ENCODE results near the gene SIK3.

SIK3 gene

DNA sequence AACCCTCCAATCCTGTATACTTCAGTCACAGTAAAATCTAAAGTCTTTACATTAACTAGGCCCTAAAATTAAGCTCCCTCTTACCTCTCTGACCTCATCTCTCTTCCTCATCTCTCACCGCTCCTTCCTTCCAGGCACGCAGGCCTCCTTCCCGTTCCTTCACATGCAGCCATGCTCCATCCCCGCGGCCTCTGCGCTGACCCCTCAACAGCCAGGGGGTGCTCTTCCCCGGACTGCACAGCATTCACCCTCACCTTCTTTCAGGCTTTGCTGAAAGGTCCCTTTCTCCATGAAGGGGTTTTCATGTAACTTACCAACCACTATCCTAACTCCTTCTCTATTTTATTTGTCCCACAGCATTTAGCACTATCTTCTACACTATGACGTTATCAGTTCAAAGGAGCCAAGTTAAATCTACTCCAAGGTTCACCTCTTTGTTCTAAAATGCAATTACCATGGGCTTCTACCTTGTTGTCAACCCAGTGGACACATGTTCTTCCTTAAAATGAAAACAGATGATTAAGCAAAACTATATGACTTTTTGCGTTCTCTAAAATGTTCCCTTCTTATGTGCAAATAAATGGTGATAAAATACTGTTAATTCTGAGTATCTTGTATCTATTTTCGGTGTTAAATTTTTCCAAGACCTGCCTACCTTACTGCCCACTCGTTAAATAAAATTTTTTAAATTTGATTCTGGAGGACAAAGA lies 203.0 kb downstream of the SIK3 start:
- DNase-seq (ENCODE audit: low read depth), result no peak

DNA sequence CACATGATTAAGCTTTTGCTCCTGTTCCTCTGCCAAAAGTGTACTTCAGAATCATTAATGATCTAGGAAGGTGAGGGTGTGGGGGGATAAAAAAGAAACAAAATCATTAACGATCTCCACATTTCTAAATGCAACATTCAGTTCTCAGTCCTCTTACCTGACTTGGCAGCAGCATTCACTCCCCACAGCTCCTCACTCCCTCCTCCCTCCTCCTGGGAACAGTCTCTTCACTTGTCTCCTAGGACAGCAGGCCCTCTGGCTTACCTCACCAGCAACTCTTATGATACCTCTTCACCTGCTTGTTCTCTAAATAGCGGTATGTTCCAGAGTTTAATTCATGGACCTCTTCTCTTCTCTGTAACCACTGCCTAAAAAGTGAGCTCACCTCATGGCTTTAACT lies 204.3 kb downstream of the SIK3 start:
- DNase-seq (ENCODE audit: low read depth), result no peak

DNA sequence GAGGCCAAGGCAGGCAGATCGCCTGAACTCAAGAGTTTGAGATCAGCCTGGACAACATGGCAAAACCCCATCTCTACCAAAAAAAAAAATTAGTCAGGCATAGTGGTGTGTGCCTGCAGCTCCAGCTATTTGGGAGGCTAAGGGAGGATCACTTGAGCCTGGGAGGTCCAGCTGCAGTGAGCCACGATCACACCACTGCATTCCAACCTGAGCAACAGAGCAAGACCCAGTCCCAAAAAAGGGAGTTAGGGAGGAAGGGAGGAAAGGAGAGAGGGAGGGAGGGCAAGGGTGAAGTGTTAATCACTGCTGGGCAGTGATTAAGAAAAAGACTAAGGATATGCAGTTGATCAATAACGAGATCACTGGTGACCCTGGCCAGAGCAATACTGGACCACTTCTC lies 204.8 kb downstream of the SIK3 start:
- no peak for DNase-seq (ENCODE audit: low read depth)

DNA sequence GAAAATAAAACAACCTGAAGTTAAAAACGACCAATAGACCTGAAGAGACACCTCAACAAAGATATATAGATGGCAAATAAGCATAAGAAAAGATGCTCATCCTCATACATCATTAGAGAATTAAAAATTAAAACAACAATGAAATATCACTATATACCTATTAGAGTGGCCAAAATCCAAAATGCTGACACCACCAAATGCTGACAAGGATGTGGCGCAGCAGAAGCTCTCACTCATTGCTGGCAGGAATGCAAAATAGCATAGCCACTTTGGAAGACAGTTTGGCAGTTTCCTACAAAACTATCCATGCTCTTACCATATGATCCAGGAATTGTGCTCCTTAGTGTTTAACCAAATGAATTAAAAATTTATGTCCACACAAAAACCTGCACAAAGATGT lies 205.9 kb downstream of the SIK3 start:
- no peak for DNase-seq (ENCODE audit: low read depth)

DNA sequence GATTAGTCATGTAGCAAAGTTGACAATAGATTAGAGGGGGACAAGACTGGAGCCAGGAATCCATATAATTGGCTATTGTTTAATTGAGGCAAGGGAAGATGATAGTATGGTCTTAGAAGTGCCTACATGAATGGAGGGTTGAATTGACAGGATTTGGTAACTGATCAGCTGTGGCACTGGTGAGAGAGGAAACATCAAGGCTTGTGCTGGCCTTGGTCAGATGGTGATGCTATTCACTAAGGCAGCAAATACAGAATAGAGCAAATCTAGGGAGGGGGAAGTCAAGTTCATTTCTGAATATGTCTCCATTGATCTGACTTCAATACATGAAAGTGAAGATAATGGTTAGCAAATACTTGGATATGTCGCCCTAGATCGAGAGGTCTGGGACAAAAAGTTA lies 206.5 kb downstream of the SIK3 start:
- DNase-seq (ENCODE audit: low read depth), result no peak

DNA sequence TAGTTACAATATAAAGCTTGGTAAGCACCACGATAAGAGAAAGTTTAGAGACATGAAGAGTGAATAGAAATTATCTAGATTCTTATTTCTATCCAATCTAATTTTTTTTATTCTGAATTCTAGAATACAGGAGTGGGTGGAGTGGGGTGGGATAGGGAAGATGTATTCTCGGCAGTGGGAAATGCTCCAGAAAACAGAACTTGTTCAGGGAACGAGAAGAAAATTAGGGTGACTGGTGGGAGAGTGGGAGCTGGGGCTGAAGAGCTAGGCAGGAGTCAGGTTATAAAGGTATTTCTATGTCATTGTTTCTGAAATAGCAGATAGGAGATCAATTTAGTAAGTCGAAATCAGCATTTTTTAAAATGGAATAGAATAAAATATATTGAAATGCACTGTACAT lies 207.6 kb downstream of the SIK3 start:
- no peak for DNase-seq (ENCODE audit: low read depth)

DNA sequence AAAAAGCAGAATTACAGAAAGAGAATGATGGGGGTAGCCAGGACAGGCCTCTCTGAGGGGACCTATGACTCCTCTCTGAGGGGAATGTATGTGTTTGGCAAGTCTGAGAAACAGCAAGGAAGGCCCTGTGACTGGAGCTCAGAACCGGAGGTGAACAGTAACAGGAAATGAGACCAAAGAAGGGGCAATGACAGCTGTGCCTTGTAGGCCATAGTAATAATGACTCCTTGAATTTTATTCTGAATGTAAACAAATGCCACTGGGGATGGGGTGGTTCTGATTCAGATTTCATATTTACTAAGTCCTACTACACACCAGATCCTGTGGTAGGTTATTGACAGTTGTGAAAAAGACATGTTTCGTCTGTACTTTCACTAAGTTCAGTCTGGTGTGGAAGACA lies 208.0 kb downstream of the SIK3 start:
- no peak for DNase-seq (ENCODE audit: low read depth)

DNA sequence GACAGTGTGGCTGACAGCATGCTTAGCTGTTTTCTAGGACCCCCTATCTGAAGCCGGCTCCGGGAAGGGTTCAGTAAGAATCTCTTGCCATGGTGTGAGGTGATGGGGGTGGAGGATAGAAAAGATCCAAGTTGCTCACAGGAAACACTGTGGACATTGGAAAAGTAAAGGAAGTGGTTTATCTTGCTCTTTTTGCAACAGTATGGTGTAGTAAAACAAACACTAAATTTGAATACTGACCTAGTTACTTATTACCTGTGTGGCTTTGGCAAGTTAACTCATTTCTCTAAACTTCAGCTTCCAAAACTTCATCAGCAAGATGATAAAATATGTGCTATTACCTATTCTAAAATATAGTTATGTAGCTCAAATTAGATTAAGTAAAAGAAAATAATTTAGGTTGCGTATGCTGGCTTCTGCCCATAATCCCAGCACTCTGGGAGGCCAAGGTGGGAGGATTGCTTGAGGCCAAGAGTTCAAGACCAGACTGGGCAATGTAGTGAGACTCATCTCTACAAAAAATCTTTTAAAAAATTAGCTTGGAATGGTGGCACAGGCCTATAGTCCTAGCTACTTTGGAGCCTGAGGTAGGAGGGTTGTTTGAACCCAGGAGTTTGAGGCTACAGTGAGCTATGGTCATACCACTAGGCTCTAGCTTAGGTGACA lies 209.2 kb downstream of the SIK3 start:
- DNase-seq (ENCODE audit: low read depth), result no peak

DNA sequence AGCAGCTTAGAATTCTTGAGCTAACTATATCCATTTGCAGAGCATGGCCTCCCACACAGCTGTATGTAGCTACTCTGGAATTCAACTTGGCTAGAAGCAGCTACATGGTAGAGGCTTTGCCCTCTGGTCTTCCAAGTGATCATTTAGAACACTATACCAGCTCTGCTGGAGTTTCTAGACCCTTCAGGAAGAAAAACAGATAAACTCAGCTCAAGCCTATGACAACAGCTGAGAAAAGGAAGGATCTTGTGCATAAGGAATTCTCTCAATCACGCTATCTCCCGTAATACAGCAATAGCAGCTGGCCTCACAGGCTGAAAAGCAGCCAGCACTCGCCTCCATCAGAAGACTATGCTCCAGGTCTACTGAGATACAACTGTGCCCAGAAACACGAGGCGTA lies 210.2 kb downstream of the SIK3 start:
- no peak for DNase-seq (ENCODE audit: low read depth)

DNA sequence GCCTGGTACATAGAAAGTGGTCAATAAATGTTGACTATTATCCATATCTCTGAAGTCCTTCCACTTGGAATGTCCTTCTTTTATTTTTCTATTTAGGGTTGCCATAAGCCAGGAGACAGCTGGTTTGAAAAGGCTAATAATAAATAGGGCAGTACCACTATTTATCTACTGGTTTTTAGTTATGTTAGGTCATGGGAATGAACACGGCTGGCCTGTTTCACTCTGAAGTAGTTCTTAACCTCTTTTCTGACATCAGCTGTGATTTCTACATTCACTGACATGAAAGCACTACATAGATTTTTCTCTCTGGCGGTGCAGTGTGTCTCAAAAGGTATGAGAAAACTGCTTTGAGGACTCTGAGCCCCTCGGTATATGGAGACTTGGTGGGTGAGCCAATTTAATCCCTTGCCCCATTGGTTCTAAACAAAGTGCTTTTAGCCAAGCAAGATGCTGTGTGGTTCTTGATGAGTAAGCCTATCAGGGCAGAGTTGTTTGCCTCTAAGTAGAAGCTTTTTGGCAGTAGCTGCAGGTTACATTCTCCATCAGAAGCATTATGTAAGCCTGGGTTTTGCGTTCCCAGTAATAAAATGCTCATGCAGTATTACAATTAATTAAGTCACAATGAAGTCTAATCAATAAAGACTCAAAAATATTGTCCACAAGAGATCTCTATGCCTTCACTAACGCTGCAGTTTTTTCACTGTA lies 212.1 kb downstream of the SIK3 start:
- no peak for DNase-seq (ENCODE audit: low read depth)

DNA sequence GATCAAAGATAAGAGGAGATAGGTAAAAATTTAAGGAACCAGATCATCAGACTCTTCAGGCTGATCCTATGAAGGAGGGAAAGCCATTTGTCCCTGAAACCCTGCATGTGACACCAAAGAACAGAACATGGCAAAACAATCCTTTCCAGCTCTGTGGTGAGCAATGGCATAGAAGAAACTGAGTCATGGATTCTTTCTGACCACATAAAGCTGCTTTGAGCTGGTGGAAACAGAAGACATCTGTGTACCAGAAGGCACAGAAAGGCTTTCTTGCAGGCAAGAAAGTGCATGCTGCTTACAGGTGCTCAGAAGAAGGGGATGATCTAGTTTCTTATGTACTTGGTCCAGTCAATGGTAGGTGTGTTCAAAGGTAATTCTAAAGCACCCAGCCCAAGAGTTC lies 215.8 kb downstream of the SIK3 start:
- DNase-seq (ENCODE audit: low read depth), result peak; percentile 72

DNA sequence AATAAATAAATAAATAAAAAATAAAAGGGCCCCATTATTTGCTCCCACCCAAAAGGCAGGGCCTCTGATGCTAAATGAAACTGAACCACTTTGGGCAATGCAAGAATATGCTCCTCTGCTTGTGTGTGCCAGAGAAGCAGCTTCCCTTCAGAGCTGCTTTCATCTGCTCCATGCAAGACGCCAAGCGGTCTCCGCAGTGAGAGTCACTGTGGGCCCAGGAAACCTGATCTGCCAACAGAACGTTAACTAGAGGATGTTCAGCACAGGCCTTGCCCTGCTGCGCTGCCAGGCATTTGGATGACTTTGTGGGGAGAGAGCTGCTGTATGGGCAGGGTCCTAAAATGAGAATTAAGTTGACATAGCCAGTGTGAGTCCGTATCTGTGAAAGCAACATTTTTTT lies 217.1 kb downstream of the SIK3 start:
- no peak for DNase-seq (ENCODE audit: low read depth)

DNA sequence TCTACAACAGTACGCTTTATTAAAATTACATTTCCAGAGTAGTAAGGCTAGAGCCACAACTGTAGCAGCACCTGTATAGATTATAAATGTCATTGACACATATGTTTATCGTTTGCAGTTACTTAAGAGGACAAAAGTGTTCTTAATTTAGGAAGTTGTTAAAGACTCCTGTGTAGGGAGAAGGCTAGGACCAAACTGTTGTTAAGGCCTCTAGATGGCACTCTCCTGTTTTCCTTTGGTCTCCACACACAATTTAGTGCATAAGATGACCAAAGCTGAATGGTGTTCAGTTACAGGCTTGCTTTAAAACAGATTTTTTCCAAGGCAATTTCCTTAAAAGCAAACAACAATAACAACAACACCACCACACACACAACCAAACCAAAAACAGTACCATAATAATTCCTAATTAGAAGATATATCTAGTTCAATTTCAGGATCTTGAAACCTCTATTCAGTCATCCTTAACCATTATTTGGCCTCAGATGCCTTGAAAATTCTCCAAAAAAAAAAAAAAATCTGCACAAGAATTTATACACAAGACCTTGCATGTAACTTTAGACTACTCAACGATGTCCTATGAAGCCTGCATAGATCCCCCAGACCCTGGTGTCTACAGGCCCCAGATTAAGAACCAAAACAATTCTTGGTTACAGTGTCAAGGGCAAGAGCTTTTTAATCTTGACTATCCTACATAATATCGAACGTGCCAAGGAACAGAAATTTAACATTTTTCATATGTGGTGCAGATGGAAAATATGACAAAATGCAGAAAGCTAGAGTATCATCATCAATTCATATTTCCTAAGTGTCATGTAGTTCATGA lies 218.2 kb downstream of the SIK3 start:
- no peak for DNase-seq (ENCODE audit: low read depth)

DNA sequence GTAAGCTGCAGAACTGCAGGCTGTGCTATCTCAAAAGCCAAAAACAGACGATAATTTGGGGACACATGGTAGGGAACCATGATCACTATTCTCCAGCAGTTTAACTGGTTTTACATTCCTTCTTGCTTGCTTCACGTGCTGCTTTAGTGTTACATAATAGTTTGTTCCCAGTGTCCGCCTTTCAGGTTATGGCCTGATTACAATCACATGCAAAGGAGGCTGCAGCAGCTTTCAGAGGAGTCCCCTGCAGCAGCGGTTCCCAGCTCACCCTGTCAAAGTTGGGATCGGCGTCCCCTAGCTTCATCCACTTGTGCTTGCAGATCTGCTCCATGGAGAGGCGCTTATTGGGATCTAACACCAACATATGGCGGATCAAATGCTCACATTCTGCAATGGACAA lies 221.6 kb downstream of the SIK3 start:
- DNase-seq (ENCODE audit: low read depth), result no peak

DNA sequence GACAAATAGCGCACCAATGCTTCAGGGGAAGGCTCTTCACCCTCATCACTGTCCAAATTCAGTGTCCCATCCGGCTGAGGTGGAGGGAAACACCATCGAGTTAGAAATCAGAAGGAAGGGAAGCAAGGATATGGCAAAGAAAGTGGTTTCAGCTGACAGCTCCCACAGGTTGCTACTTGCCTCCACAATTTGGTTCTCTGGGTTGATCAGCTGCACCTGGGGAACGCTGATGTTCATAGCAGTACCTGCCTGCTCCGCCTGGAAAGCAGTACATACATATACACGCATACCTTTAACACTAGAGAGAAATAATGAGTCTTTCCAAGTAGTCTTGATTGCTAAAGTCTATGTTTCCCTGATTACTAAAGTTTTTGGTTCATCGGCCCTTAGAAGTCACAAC lies 223.0 kb downstream of the SIK3 start:
- no peak for DNase-seq (ENCODE audit: low read depth)

DNA sequence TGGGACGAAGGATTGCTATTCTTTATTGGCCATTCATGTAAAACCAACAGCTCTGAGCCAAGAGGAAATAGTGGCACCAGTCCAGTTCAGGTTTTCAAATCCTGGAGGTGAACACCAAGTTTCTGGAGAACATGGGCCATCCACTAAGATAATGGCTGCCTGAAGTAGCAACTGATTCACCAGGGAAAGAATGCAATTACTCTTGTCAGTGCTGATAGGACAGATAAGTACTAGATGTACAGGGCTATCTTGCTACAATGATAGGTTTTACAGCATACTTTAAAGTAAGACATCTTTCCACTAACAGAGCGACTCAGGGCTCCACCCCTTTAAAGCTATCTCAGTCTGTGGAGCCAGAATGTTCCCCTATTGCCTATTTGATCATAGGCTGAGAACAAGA lies 224.0 kb downstream of the SIK3 start:
- no peak for DNase-seq (ENCODE audit: low read depth)

DNA sequence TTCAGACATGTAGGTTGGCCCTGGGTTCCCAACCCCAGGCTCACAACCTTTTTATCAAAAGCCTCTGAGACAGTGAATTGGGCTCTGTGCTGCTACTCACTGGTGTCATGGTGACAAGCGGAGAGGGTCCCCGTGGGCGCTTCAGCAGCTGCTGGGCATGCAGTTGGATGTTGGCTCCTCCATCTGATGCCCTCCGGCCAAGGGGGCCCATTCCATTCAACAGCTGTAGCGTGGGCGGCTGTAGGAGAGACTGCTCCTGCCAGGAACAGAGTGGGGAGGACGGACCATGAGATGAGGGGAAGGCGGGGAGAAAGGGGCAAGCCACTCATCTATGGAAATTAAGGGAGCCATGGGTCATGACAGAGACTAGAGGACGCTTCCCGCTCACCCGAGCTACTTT lies 224.8 kb downstream of the SIK3 start:
- no peak for DNase-seq (ENCODE audit: low read depth)

DNA sequence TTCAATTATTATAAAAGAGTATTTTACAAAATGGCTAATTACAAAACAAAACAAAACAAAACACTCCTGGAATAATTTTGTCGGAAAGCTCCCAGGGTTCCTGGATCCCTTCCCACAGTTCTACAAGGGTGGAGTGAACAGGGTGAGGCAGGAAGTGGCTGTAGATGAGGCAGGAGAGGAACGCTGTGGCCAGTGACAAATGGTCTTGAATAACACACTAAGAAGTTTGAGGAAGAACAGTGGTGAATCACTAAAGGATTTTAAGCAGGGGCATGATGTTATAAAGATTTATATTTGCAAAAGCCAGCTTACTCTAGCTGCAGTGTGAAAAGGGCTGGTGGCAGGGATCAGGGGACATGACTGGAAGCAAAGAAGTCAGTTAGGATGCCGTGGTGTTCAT lies 227.0 kb downstream of the SIK3 start:
- peak; percentile 87 for DNase-seq (ENCODE audit: low read depth)

DNA sequence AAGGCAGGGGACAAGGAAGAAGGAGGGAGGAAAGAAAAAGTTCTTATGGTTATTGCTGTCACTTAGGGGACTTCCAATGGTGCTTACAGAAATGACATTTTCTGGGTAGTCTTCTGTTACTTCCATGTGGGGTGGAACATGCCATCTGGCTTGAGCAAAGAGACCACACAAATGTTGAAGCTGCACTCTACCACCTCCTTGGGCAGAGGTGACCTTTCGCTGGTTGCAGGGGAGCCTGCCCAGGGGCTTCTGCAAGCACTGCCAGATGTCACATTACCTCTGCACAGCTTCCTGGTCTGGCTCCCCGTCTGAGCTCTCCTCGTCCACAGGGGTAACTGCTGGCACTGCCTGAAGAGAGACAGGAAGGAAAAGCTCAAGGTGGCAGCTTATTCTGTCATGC lies 228.2 kb downstream of the SIK3 start:
- no peak for DNase-seq (ENCODE audit: low read depth)

DNA sequence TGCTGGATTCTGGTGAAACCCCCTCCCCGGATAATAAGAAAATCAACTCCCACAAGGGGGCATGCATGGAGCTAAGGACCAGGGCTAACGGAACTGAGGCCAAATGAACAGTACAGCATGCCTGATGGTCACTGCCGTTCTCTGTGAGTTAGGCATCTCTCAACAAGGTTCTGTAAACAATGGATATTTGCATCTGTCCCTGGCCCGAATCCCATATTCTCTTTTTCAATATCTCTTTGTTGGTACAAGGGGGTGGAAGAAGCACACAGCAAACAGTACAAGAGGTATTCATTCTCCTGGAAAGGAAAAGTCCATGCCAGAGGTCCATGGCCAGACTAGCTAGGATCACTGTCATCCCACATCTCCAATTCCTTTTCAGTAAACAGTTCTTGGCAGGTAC lies 228.6 kb downstream of the SIK3 start:
- DNase-seq (ENCODE audit: low read depth), result no peak

DNA sequence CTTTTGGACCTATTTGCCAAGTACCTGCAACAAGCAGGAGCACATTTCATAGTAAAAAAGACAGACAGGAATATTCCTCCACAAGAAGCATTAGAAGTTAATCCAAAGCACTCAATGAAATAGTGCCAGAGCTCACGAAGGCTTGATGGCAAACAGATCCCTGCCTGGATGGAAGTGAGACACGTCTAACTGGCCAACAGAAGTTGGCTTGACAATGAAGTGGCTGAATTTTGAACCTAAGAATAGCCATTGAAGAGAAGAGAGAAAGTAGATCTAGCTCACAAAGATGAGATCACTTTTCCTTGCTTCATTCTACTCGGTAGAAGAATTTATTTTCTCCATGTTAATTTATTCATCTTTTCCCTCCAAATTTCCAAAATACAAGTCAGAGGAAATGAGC lies 230.2 kb downstream of the SIK3 start:
- DNase-seq (ENCODE audit: low read depth), result no peak

DNA sequence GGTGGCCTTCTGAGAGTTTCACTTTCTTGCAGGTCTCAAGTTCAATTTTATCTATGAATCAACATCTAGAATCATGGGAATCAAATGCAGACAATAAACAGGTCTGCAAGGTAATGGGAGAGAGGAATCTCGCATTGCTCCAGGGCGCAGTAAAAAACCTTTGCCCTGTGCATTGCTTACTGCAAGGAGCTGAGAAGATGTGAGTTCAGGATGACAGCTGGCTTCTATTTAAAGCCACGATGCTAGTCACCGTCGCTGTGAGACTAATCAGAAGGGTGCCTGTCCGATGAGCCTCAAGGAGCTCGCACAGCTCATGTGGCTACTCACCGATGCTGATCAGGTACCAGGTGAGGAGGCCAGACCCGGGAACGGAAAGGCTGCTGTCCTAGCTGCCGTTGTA lies 230.6 kb downstream of the SIK3 start:
- DNase-seq (ENCODE audit: low read depth), result no peak

Measured in GM04503 (cell line).